ENCODE data around the gene CCDC197. TPM values are rescaled to one million over a fixed set of nuclear protein-coding genes. Genes with fewer than 3 reads are reported as not detected.

The CCDC197 gene
- total RNA-seq, 2 donors from 2014 or later = 0.37 TPM; not detected in 1

- Mint-ChIP-seq H3K36me3 (ENCODE audit: low read depth) (peaks cover 62% of the 10 kb centered on the region), H3K4me3 (peak overlapping the region; percentile 85), H3K9me3 (no peaks in the 10 kb centered on the region), H3K4me1 (peaks cover 70% of the 10 kb centered on the region), H3K27me3 (no peaks in the 10 kb centered on the region), H3K27ac (peak overlapping the region; percentile 100)
- ATAC-seq (replicated peaks) = no peak
These were observed 39.1 kb upstream of the CCDC197 start for GRCh38 chr14:93957751-93958566.

- ATAC-seq (replicated peaks) = no peak
- H3K36me3 Mint-ChIP-seq (ENCODE audit: low read depth) = peaks cover 60% of the 10 kb centered on the region
- H3K27ac Mint-ChIP-seq = peak overlapping the region; percentile 100
- no peaks in the 10 kb centered on the region for H3K27me3 Mint-ChIP-seq
- no peaks in the 10 kb centered on the region for H3K9me3 Mint-ChIP-seq
- H3K4me1 Mint-ChIP-seq = peaks cover 77% of the 10 kb centered on the region
- peak overlapping the region; percentile 85 for H3K4me3 Mint-ChIP-seq
These were observed 38.4 kb upstream of the CCDC197 start for GRCh38 chr14:93958567-93959238.

- peak; percentile 77 for ATAC-seq (replicated peaks)
- Mint-ChIP-seq H3K36me3 (ENCODE audit: low read depth) (peaks cover 53% of the 10 kb centered on the region), H3K4me1 (peaks cover 75% of the 10 kb centered on the region), H3K9me3 (no peaks in the 10 kb centered on the region), H3K4me3 (peak overlapping the region; percentile 85), H3K27me3 (no peaks in the 10 kb centered on the region), H3K27ac (peak overlapping the region; percentile 100)
These were observed 37.6 kb upstream of the CCDC197 start for GRCh38 chr14:93959239-93960107.

GRCh38 chr14:93960108-93960475 lies 37.0 kb upstream of the CCDC197 start:
- ATAC-seq (replicated peaks) = peak; percentile 57
- H3K4me1 Mint-ChIP-seq = peaks cover 75% of the 10 kb centered on the region
- peak overlapping the region; percentile 85 for H3K4me3 Mint-ChIP-seq
- peak overlapping the region; percentile 100 for H3K27ac Mint-ChIP-seq
- H3K9me3 Mint-ChIP-seq = no peaks in the 10 kb centered on the region
- peaks cover 47% of the 10 kb centered on the region for H3K36me3 Mint-ChIP-seq (ENCODE audit: low read depth)
- H3K27me3 Mint-ChIP-seq = no peaks in the 10 kb centered on the region

- no peaks in the 10 kb centered on the region for H3K9me3 Mint-ChIP-seq
- H3K4me1 Mint-ChIP-seq = peaks cover 78% of the 10 kb centered on the region
- H3K36me3 Mint-ChIP-seq (ENCODE audit: low read depth) = peaks cover 39% of the 10 kb centered on the region
- H3K27me3 Mint-ChIP-seq = no peaks in the 10 kb centered on the region
- H3K27ac Mint-ChIP-seq = peak overlapping the region; percentile 100
- peak overlapping the region; percentile 85 for H3K4me3 Mint-ChIP-seq
- no peak for ATAC-seq (replicated peaks)
These were observed 36.2 kb upstream of the CCDC197 start for GRCh38 chr14:93960774-93961438.

GRCh38 chr14:93961620-93962019 lies 35.5 kb upstream of the CCDC197 start:
- no peaks in the 10 kb centered on the region for H3K27me3 Mint-ChIP-seq
- H3K4me3 Mint-ChIP-seq = peak overlapping the region; percentile 85
- no peak for ATAC-seq (replicated peaks)
- H3K27ac Mint-ChIP-seq = peak overlapping the region; percentile 100
- peaks cover 73% of the 10 kb centered on the region for H3K4me1 Mint-ChIP-seq
- no peaks in the 10 kb centered on the region for H3K9me3 Mint-ChIP-seq
- peaks cover 35% of the 10 kb centered on the region for H3K36me3 Mint-ChIP-seq (ENCODE audit: low read depth)

- no peaks in the 10 kb centered on the region for H3K9me3 Mint-ChIP-seq
- H3K27ac Mint-ChIP-seq = peak overlapping the region; percentile 100
- H3K4me3 Mint-ChIP-seq = peak overlapping the region; percentile 85
- H3K27me3 Mint-ChIP-seq = no peaks in the 10 kb centered on the region
- H3K36me3 Mint-ChIP-seq (ENCODE audit: low read depth) = peaks cover 30% of the 10 kb centered on the region
- ATAC-seq (replicated peaks) = peak; percentile 35
- H3K4me1 Mint-ChIP-seq = peaks cover 62% of the 10 kb centered on the region
These were observed 34.1 kb upstream of the CCDC197 start for GRCh38 chr14:93962701-93963601.

- no peak for ATAC-seq (replicated peaks)
- H3K36me3 Mint-ChIP-seq (ENCODE audit: low read depth) = peaks cover 28% of the 10 kb centered on the region
These were observed 33.4 kb upstream of the CCDC197 start for GRCh38 chr14:93963692-93964091.

GRCh38 chr14:93964281-93964680 lies 32.8 kb upstream of the CCDC197 start:
- H3K36me3 Mint-ChIP-seq (ENCODE audit: low read depth) = peaks cover 22% of the 10 kb centered on the region
- H3K27me3 Mint-ChIP-seq = no peaks in the 10 kb centered on the region
- peaks cover 57% of the 10 kb centered on the region for H3K4me1 Mint-ChIP-seq
- peak overlapping the region; percentile 100 for H3K27ac Mint-ChIP-seq
- H3K9me3 Mint-ChIP-seq = no peaks in the 10 kb centered on the region
- peak overlapping the region; percentile 85 for H3K4me3 Mint-ChIP-seq
- ATAC-seq (replicated peaks) = no peak

More at GRCh38 chr14:93963692-93964091, 33.4 kb upstream of the CCDC197 start:
- Mint-ChIP-seq H3K27me3 (no peaks in the 10 kb centered on the region), H3K9me3 (no peaks in the 10 kb centered on the region), H3K4me1 (peaks cover 57% of the 10 kb centered on the region), H3K4me3 (peak overlapping the region; percentile 85), H3K27ac (peak overlapping the region; percentile 100)

- peak overlapping the region; percentile 100 for H3K27ac Mint-ChIP-seq
- no peaks in the 10 kb centered on the region for H3K9me3 Mint-ChIP-seq
- peaks cover 17% of the 10 kb centered on the region for H3K36me3 Mint-ChIP-seq (ENCODE audit: low read depth)
- peak overlapping the region; percentile 85 for H3K4me3 Mint-ChIP-seq
- no peaks in the 10 kb centered on the region for H3K27me3 Mint-ChIP-seq
- ATAC-seq (replicated peaks) = no peak
- H3K4me1 Mint-ChIP-seq = peaks cover 51% of the 10 kb centered on the region
These were observed 32.2 kb upstream of the CCDC197 start for GRCh38 chr14:93964820-93965286.

GRCh38 chr14:93965287-93965821 lies 31.7 kb upstream of the CCDC197 start:
- no peak for ATAC-seq (replicated peaks)
- Mint-ChIP-seq H3K4me3 (peak overlapping the region; percentile 85), H3K27me3 (no peaks in the 10 kb centered on the region)

GRCh38 chr14:93965946-93966474 lies 31.1 kb upstream of the CCDC197 start:
- peaks cover 53% of the 10 kb centered on the region for H3K4me1 Mint-ChIP-seq
- H3K27ac Mint-ChIP-seq = peak overlapping the region; percentile 100
- no peaks in the 10 kb centered on the region for H3K9me3 Mint-ChIP-seq
- peaks cover 16% of the 10 kb centered on the region for H3K36me3 Mint-ChIP-seq (ENCODE audit: low read depth)
- H3K27me3 Mint-ChIP-seq = no peaks in the 10 kb centered on the region
- no peak for ATAC-seq (replicated peaks)
- H3K4me3 Mint-ChIP-seq = peak overlapping the region; percentile 85

More at GRCh38 chr14:93965287-93965821, 31.7 kb upstream of the CCDC197 start:
- Mint-ChIP-seq H3K36me3 (ENCODE audit: low read depth) (peaks cover 16% of the 10 kb centered on the region), H3K27ac (peak overlapping the region; percentile 100), H3K9me3 (no peaks in the 10 kb centered on the region), H3K4me1 (peaks cover 49% of the 10 kb centered on the region)

All from activated T-helper 17 cell treated with anti-CD3 and anti-CD28 coated beads, Interleukin-2, amount 50 U/mL, for 72 hours (primary cell).